K562 (cell line): ENCODE results near the gene CSNK1G1. TPM values are rescaled to one million over a fixed set of nuclear protein-coding genes. Genes with fewer than 3 reads are reported as not detected.

Experiments used
- BCOR ChIP-seq: fragments of 450-650 bp; IDR thresholded peaks from 2 replicates; pipeline ENCODE4 v1.6.1; 2016
- BRD9 ChIP-seq: fragments of 450-650 bp; IDR thresholded peaks from 2 replicates; pipeline ENCODE4 v1.6.1; 2018; ENCODE audit warnings: low read depth; ENCODE audit not compliant: partially characterized antibody
- CCNT2 ChIP-seq: IDR thresholded peaks from 2 replicates; pipeline ENCODE4 v1.6.1; 2011; ENCODE audit warnings: borderline replicate concordance, low read depth, mild to moderate bottlenecking, moderate library complexity, mixed read lengths, low read length; ENCODE audit not compliant: insufficient read length; ENCODE audit errors: extremely low read depth
- CSDE1 ChIP-seq, 2 experiments: fragments of 450-650 bp; IDR thresholded peaks; 2 replicates each; pipeline ENCODE4 v1.6.1; 2016; ENCODE audit warnings: mild to moderate bottlenecking in 1 of 2
- DIDO1 ChIP-seq: fragments of 450-650 bp; IDR thresholded peaks from 2 replicates; pipeline ENCODE4 v1.6.1; 2016; ENCODE audit warnings: low read depth, missing biosample characterization, missing genetic modification characterization
- DNMT1 ChIP-seq: fragments of 450-650 bp; IDR thresholded peaks from 2 replicates; pipeline ENCODE4 v1.6.1; 2016; ENCODE audit warnings: antibody characterized with exemption, mild to moderate bottlenecking
- KDM1A ChIP-seq, 2 experiments: fragments of 450-650 bp; IDR thresholded peaks; 2 replicates each; pipeline ENCODE4 v1.6.1; 2016; ENCODE audit warnings: mild to moderate bottlenecking in 2 of 2
- NR1H2 ChIP-seq: sonication (generic); formaldehyde crosslinking; IDR thresholded peaks from 2 replicates; pipeline ENCODE4 v1.4.0; 2020; ENCODE audit warnings: mild to moderate bottlenecking, missing genetic modification reagents
- RCOR1 ChIP-seq, 2 experiments: IDR thresholded peaks; 2 replicates each; pipeline ENCODE4 v1.6.1; 2012; ENCODE audit warnings: low read depth in 2 of 2, low read length in 2 of 2, borderline replicate concordance in 1 of 2, improper control_type of control experiment in 1 of 2
- SIN3A ChIP-seq, 2 experiments: fragments of 150-350 bp in 1 of 2; IDR thresholded peaks; 2 replicates each; pipeline ENCODE4 v1.6.1; 2011 to 2016; ENCODE audit warnings: borderline replicate concordance in 2 of 2, low read depth in 2 of 2, low read length in 2 of 2, mild to moderate bottlenecking in 2 of 2, moderate library complexity in 2 of 2; ENCODE audit not compliant: control insufficient read depth in 1 of 2
- SIRT6 ChIP-seq: IDR thresholded peaks from one replicate; pipeline ENCODE4 v1.6.1; 2012; ENCODE audit warnings: low read depth, mild to moderate bottlenecking, control low read depth, inconsistent platforms, low read length, moderate library complexity
- SMARCE1 ChIP-seq: fragments of 450-650 bp; IDR thresholded peaks from 2 replicates; pipeline ENCODE4 v1.7.1; 2016; ENCODE audit warnings: mild to moderate bottlenecking
- TBL1XR1 ChIP-seq, 2 experiments: IDR thresholded peaks; 2 replicates each; pipeline ENCODE4 v1.6.1; 2012; ENCODE audit warnings: improper control_type of control experiment in 2 of 2, low read length in 2 of 2, mild to moderate bottlenecking in 1 of 2
- TCFL5 ChIP-seq: fragments of 250-450 bp; sonication (Bioruptor Pico); conservative IDR thresholded peaks from 2 replicates; pipeline ENCODE4 v1.6.1; 2021; ENCODE audit warnings: mild to moderate bottlenecking, moderate library complexity, matching md5 sums
- TOE1 ChIP-seq, 2 experiments: fragments of 450-650 bp in 1 of 2; sonication (generic) in 1 of 2; formaldehyde crosslinking in 1 of 2; IDR thresholded peaks; 2 replicates each; pipeline versions ENCODE4 v1.7.1 to v1.8.0; 2016 to 2022; ENCODE audit warnings: borderline replicate concordance in 2 of 2, mild to moderate bottlenecking in 2 of 2, antibody characterized with exemption in 1 of 2, inconsistent platforms in 1 of 2, low read depth in 1 of 2, missing genetic modification reagents in 1 of 2, moderate library complexity in 1 of 2
- TSC22D4 ChIP-seq: fragments of 450-650 bp; IDR thresholded peaks from 2 replicates; pipeline ENCODE4 v1.6.1; 2016; ENCODE audit warnings: missing genetic modification characterization, missing biosample characterization, control low read depth
- U2AF1 ChIP-seq: fragments of 200-400 bp; formaldehyde crosslinking; optimal IDR thresholded peaks from 2 replicates; pipeline ENCODE3; 2017; ENCODE audit warnings: mild to moderate bottlenecking, low read depth, low read length, moderate library complexity
- ZNF232 ChIP-seq: sonication (generic); formaldehyde crosslinking; IDR thresholded peaks from 2 replicates; pipeline ENCODE4 v1.8.0; 2022; ENCODE audit warnings: mild to moderate bottlenecking, missing genetic modification reagents
- ZNF77 ChIP-seq: fragments of 250-450 bp; sonication (Bioruptor Pico); IDR thresholded peaks from 2 replicates; pipeline ENCODE4 v1.5.0; 2020
- polyA plus RNA-seq, 8 experiments: library from polyadenylated mRNA; depleted of rRNA in 4 of 8; stranded (reverse) in 5 of 8; unstranded in 3 of 8; fragments of >200 nt; fragmentation: Nextera tagmentation in 2 of 8; fragmentation: Illumina TruSeq in 1 of 8; extraction: Ambion mirVana in 2 of 8; extraction: Trizol in 1 of 8; gene quantifications; 2 replicates each; pipeline versions ENCODE4 v1.2.1 to v1.2.3, GENCODE V29; 2011 to 2014; ENCODE audit warnings: inconsistent platforms in 1 of 8, missing spikeins in 1 of 8
- total RNA-seq, 7 experiments: library from RNA; depleted of rRNA in 6 of 7; stranded (reverse); fragments of >200 nt in 6 of 7; fragmentation: Illumina TruSeq in 2 of 7; extraction: Trizol in 2 of 7; gene quantifications; 2 replicates each; pipeline versions ENCODE4 v1.2.1 to v1.2.3, GENCODE V29; 2011 to 2021; ENCODE audit warnings: low replicate concordance in 1 of 7
- TF ChIP-seq, protein P1 (sequence below): fragments of 450-650 bp; IDR thresholded peaks from 2 replicates; pipeline ENCODE4 v1.6.1; 2016; ENCODE audit warnings: mild to moderate bottlenecking
- TF ChIP-seq, protein P2 (sequence below): fragments of 250-450 bp; sonication (Bioruptor Pico); IDR thresholded peaks from 2 replicates; pipeline ENCODE4 v1.4.0; 2020

CSNK1G1 gene
- total and polyA plus RNA-seq, 9 of the 15 experiments (the other 6 are each of a cell fraction or from before 2014, with no cell fraction given): 4.5 to 18.5 (median 9.5) TPM

- TF ChIP-seq, protein P1, sequence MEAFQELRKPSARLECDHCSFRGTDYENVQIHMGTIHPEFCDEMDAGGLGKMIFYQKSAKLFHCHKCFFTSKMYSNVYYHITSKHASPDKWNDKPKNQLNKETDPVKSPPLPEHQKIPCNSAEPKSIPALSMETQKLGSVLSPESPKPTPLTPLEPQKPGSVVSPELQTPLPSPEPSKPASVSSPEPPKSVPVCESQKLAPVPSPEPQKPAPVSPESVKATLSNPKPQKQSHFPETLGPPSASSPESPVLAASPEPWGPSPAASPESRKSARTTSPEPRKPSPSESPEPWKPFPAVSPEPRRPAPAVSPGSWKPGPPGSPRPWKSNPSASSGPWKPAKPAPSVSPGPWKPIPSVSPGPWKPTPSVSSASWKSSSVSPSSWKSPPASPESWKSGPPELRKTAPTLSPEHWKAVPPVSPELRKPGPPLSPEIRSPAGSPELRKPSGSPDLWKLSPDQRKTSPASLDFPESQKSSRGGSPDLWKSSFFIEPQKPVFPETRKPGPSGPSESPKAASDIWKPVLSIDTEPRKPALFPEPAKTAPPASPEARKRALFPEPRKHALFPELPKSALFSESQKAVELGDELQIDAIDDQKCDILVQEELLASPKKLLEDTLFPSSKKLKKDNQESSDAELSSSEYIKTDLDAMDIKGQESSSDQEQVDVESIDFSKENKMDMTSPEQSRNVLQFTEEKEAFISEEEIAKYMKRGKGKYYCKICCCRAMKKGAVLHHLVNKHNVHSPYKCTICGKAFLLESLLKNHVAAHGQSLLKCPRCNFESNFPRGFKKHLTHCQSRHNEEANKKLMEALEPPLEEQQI: 0 out of 2 replicates have a peak, but pooled peaks have one; percentile 26
- TF ChIP-seq U2AF1 (no peak), ZNF232 (CRISPR knock-in tag) (no peak), SMARCE1 (peak; percentile 80), TSC22D4 (tag) (no peak), CSDE1 (IDR thresholded peaks at IDR 0.05) (no peak), SIN3A (IDR thresholded peaks at IDR 0.05; ENCODE audit: borderline replicate concordance in 2 of 2, control insufficient read depth in 1 of 2, low read depth in 2 of 2, low read length in 2 of 2) (no peak), BRD9 (no peak), DIDO1 (tag) (no peak), NR1H2 (CRISPR knock-in tag) (no peak), TOE1 (IDR thresholded peaks at IDR 0.05; ENCODE audit: borderline replicate concordance) (0 out of 2 replicates have a peak, but pooled peaks have one; percentile 8), TOE1 (CRISPR knock-in tag; IDR thresholded peaks at IDR 0.05; ENCODE audit: borderline replicate concordance, low read depth) (no peak), KDM1A (IDR thresholded peaks at IDR 0.05) (peak; percentile 85 to 87), CCNT2 (peak; percentile 25), DNMT1 (no peak), TBL1XR1 (IDR thresholded peaks at IDR 0.05; ENCODE audit: low read length in 2 of 2) (peak in 1 of 2 experiments; percentile 86; a peak in 2 of 4 replicates), SIRT6 (no peak), RCOR1 (IDR thresholded peaks at IDR 0.05; ENCODE audit: borderline replicate concordance in 1 of 2, low read depth in 2 of 2, low read length in 2 of 2) (peak in 1 of 2 experiments; percentile 92; a peak in 3 of 4 replicates), ZNF77 (CRISPR knock-in tag) (no peak), BCOR (no peak), TCFL5 (CRISPR knock-in tag) (no peak)
- TF ChIP-seq, protein P2, sequence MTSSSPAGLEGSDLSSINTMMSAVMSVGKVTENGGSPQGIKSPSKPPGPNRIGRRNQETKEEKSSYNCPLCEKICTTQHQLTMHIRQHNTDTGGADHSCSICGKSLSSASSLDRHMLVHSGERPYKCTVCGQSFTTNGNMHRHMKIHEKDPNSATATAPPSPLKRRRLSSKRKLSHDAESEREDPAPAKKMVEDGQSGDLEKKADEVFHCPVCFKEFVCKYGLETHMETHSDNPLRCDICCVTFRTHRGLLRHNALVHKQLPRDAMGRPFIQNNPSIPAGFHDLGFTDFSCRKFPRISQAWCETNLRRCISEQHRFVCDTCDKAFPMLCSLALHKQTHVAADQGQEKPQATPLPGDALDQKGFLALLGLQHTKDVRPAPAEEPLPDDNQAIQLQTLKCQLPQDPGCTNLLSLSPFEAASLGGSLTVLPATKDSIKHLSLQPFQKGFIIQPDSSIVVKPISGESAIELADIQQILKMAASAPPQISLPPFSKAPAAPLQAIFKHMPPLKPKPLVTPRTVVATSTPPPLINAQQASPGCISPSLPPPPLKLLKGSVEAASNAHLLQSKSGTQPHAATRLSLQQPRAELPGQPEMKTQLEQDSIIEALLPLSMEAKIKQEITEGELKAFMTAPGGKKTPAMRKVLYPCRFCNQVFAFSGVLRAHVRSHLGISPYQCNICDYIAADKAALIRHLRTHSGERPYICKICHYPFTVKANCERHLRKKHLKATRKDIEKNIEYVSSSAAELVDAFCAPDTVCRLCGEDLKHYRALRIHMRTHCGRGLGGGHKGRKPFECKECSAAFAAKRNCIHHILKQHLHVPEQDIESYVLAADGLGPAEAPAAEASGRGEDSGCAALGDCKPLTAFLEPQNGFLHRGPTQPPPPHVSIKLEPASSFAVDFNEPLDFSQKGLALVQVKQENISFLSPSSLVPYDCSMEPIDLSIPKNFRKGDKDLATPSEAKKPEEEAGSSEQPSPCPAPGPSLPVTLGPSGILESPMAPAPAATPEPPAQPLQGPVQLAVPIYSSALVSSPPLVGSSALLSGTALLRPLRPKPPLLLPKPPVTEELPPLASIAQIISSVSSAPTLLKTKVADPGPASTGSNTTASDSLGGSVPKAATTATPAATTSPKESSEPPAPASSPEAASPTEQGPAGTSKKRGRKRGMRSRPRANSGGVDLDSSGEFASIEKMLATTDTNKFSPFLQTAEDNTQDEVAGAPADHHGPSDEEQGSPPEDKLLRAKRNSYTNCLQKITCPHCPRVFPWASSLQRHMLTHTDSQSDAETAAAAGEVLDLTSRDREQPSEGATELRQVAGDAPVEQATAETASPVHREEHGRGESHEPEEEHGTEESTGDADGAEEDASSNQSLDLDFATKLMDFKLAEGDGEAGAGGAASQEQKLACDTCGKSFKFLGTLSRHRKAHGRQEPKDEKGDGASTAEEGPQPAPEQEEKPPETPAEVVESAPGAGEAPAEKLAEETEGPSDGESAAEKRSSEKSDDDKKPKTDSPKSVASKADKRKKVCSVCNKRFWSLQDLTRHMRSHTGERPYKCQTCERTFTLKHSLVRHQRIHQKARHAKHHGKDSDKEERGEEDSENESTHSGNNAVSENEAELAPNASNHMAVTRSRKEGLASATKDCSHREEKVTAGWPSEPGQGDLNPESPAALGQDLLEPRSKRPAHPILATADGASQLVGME (CRISPR knock-in tag): no peak
These were observed 139.1 kb downstream of the CSNK1G1 start (continued) for GRCh38 chr15:64216730-64217428.
